AG09319 (cell line): ENCODE measurements around the gene TUBB8B.
"Not testable (repeated sequence)": the region's sequence is repeated elsewhere in the genome, so short reads cannot be mapped to it uniquely, and the experiment has no call there.

Experiments used
- DNase-seq: peaks from one replicate; pipeline ENCODE4 v3.0.0-alpha.2; 2010; ENCODE audit warnings: low read depth; ENCODE audit errors: extremely low read depth

The TUBB8B gene

GRCh38 chr18:54388-54787, 5.0 kb upstream of the TUBB8B start:
- DNase-seq = not testable (repeated sequence)

- DNase-seq = not testable (repeated sequence)
Measured at GRCh38 chr18:48696-49095, 719 bp downstream of the TUBB8B start.

- not testable (repeated sequence) for DNase-seq
Measured at GRCh38 chr18:13177-13576, 36.2 kb downstream of the TUBB8B start.

- DNase-seq = not testable (repeated sequence)
Measured at GRCh38 chr18:12773-13172, 36.6 kb downstream of the TUBB8B start.

GRCh38 chr18:11383-12274, 37.8 kb downstream of the TUBB8B start:
- DNase-seq = not testable (repeated sequence)

- not testable (repeated sequence) for DNase-seq
Measured at GRCh38 chr18:10624-11184, 38.7 kb downstream of the TUBB8B start.

GRCh38 chr18:9937-10336, 39.5 kb downstream of the TUBB8B start:
- not testable (repeated sequence) for DNase-seq
